Left forelimb (tissue), 1 donor: ENCODE data around the gene RIMBP2.
"Not testable (repeated sequence)": the region's sequence is repeated elsewhere in the genome, so short reads cannot be mapped to it uniquely, and the experiment has no call there.

Experiments
- DNase-seq: peaks from one replicate; pipeline ENCODE4 v3.0.0-alpha.2; 2018; ENCODE audit warnings: low spot score

RIMBP2 gene

DNA sequence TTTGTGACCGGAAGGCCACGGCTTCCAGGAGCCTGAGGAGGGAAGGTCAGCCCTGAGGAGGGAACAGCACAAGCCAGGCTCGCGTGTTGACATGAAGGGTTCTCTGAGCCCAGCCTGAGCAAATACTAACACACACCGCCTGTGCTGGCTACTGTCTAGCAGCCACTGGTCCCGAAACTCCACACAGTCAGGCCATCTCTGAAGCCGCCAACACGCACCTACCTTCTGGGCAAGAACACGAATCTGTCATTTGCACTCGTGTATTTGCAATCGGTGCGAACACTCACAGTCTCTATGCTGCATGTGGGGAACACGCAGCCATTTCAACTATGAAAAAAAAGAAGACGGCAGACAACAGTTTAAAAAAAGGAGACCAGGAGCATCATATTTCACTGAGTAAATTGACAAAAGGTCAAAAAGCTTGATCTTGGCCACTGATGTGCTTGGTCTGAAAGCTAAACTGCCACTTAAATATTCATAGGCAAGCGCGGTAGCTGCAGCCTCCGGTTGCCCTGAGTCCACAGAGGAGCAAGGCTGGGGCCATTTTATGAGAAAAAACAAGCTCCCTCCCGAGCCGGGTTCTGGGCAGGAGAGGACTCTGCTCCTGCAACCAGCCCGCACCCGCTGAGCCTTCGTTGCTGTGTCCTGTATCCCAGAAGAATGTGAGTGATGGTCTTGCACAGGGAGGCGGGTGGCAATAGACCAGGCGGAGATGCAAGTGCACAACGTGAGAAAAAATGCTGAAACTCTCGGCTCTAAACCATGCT, 57.8 kb downstream of the RIMBP2 start:
- DNase-seq = no peak

DNA sequence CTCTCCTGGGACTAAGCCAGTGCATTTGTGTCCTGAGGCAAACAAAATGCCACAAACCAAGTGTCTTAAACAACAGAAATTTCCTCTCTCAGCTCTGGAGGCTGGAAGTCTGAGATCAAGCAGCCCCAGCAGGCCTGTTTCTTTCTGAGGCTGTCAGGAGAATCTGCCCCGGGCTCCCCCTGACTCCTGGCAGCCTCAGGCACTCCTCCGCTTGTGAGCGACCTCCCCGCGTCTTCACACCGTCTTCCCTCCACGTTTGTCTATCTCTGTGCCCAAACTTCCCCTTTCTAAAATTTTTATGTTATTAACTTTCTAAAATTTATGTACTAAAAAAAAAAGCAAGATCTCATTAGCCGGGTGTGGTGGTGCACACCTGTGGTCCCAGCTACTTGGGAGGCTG, 59.7 kb downstream of the RIMBP2 start:
- no peak for DNase-seq

- DNase-seq = no peak
Observed at GRCh38 chr12:130655881-130656280, 60.2 kb downstream of the RIMBP2 start.

- no peak for DNase-seq
Observed at GRCh38 chr12:130655010-130655409, 61.1 kb downstream of the RIMBP2 start.

DNA sequence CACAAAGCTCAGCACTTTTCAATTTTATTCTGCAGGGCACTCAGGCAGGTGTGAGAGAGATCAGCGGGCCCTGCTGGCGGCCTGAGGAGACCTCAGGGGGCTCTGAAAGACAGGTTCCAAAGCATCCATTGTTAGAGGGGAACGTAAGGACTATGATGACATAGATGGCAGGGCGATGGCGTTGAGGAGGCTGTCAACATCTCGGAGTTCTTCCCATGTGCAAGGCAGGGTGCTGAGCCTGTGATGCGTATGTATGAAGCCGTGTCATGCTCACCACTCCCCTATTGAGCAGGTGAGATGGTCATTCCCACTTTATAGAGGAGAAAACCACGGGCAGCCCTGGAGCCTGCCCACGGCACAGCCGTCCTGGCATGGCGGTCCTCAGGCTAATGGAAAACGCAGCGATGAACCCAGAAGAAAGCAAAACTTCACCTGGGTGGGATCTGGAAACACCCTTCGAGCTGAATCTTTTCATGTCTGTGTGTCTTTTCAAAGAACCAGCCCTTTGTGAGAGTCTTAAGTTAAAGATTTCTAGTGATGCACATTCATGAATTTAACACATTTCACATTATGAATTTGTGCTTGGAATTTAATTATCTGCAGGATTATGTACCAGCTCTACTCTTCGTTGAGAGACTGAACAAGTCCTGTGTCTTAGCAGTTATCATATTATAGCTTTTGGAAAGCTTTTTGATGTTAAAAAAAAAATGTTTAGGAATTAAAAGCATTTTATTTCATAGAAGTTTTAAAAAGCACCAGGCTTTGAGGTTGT, 64.7 kb downstream of the RIMBP2 start:
- DNase-seq = no peak

- DNase-seq = no peak
Observed at GRCh38 chr12:130650131-130650530, 66.0 kb downstream of the RIMBP2 start.

- no peak for DNase-seq
Observed at GRCh38 chr12:130649101-130650045, 66.7 kb downstream of the RIMBP2 start.

- DNase-seq = no peak
Observed at GRCh38 chr12:130647814-130648213, 68.3 kb downstream of the RIMBP2 start.

GRCh38 chr12:130646716-130647370, 69.3 kb downstream of the RIMBP2 start:
- DNase-seq = no peak

DNA sequence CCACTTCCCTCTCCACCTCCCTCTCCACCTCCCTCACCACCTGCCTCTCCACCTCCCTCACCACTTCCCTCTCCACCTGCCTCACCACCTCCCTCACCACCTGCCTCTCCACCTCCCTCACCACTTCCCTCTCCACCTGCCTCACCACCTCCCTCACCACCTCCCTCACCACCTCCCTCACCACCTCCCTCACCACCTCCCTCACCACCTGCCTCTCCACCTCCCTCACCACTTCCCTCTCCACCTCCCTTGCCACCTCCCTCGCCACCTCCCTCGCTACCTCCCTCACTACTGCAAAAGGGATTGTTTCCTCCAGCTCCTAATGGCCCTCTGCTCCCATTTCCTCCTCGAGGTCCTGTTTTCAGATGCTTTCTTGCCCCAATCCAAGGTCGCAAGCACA, 69.9 kb downstream of the RIMBP2 start:
- DNase-seq = not testable (repeated sequence)

DNA sequence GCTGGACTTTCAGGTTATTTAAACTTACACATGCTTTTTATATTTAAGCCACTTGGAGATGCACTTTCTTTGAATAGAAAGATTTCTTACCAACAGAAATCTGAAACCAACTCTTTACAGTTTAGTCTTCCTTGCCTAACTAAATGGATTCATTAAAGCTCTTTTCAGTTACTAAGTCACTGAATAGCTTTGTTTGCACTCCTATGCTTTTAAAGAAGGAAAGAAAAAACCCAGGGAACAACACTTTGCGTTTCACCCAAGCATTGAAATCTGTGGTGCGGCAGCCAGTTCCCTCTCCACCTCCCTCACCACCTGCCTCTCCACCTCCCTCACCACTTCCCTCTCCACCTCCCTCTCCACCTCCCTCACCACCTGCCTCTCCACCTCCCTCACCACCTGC, 70.3 kb downstream of the RIMBP2 start:
- no peak for DNase-seq

GRCh38 chr12:130644566-130644965, 71.5 kb downstream of the RIMBP2 start:
- no peak for DNase-seq

GRCh38 chr12:130644146-130644545, 72.0 kb downstream of the RIMBP2 start:
- DNase-seq = no peak

DNA sequence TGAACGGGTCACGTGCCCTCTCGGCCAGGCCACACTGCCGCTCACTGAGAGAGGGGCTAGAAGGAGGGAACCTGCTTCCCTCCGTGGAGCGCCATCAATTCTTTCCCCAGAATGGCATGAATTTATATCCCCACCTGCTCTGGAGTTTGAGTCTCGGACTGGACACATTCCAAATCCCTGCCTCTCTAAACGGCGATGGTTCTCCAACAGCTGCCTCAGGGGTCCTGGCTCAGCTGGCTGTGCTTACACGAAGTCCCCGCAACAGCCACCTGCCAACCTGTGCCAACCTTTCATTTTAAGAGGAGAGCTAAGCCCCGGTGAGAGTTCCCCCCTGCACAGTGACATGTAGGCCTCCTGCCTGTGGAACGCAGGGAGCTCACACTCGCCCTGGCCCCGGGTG, 73.2 kb downstream of the RIMBP2 start:
- DNase-seq = no peak

DNA sequence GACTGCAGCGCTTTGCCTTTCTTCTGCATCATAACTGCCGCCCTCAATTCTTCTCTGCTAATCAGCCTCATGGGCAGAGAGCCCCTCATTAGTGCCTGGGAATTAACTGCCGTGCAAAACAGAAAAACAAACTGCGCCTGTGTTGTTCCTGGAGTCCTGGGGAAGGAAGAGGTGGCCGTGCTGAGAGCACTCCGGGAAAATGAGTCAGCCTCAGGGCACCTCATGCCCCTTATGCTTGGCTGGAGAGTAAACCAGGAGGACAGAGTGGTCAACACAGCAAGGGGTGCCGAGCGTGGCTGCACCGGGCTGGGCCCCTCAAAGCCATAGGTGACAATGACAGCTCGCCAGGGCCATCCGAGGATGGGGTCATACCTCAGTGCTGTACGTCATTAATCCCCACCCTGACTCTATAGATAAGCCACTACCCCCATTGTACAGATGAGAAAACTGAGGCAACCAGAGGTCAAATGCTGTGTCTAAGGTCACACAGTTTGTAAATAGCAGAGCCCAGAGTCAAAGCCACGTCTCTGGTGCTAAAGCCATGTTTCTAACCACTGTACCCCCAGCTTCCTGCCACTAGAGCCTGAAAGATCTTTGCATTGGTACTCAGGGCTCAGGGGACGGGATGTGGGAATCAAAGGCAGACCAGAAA, 74.4 kb downstream of the RIMBP2 start:
- no peak for DNase-seq

DNA sequence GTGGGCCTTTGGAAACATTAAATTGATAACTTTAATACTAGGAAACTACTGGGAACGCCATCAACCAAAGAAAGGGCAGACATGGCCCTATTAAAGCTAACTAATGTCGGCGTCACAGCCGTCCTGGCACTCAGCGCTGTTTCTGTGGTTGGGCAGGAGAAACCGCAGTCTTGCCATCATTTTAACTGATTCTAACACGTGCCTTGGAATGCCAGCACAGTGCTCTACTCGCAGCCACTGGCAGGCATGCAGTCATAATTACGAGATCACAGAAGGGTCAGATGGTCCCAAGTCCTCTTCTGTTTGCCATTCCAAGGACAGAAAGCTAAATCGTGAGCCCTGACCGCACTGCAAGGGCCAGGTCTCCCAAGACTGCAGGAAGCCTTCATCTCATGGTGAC, 75.2 kb downstream of the RIMBP2 start:
- no peak for DNase-seq

DNA sequence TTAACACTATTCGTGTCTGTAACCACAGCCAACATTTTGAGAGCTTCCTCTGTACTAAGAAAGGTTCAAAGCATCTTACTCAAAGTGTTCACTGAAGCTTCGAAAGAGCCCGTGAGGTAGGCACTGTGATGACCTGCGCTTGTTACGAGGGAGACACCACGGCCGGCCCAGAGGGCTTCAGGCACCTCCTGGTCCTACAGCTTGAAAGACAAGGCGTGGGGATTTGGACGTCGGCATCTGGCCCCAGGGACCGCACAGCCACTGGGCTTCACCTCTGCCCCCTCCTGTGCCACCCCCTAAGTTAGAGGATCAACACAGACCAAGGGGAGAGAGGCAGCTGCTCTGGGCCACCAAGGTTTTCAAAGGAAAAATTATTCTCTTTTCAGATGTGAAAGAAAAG, 75.6 kb downstream of the RIMBP2 start:
- DNase-seq = no peak

- DNase-seq = no peak
Observed at GRCh38 chr12:130639476-130640424, 76.3 kb downstream of the RIMBP2 start.

DNA sequence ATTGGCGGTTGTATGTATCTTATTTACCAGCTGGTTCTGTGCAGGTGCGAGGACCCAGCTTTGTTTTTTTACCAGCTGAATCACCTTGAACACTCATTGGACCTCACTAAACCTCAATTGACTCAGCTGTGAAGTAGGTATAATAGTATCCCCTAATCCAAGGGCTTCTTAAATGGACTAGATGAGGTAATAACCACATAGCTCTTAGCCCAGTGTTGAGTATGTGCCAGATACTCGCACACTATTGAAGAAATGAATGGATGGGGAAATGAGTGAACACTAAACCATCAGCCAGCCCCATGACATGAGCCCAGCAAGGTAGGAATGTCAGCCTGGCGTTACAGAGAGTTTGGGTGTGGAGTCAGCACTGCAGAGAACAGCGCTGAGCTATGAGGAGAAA, 79.7 kb downstream of the RIMBP2 start:
- DNase-seq = no peak

DNA sequence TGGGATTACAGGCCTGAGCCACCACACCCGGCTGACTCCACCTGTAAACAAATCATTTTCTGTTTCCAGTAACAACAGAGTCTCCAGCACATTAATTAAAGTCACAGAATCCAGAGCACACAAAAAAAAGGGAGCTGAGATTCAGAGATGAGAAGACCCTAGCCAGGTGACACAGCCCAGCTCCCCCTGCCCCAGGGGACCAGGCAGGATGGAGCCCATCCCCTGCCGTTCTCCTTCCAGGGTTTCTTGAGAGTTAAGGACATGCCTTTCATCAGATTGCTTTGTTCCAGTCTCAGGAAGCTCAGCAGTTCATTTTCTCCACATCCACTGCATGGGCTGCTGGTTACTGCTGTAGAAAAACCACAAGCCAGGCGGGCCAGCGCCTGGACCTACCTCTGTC, 81.2 kb downstream of the RIMBP2 start:
- no peak for DNase-seq
